HepG2 (cell line): ENCODE data around the gene TSEN54.

Source experiments
- PAX8 ChIP-seq: sonication (generic); formaldehyde crosslinking; IDR thresholded peaks from 2 replicates; pipeline ENCODE4 v1.8.0; 2022; ENCODE audit warnings: mild to moderate bottlenecking, missing genetic modification reagents, borderline replicate concordance
- ZBTB21 ChIP-seq: sonication (generic); formaldehyde crosslinking; IDR thresholded peaks from 2 replicates; pipeline ENCODE4 v1.4.0; 2020; ENCODE audit warnings: missing genetic modification reagents
- TF ChIP-seq, protein P1 (sequence below): IDR thresholded peaks from 2 replicates; pipeline ENCODE4 v1.6.1; 2016; ENCODE audit warnings: low read depth

DNA sequence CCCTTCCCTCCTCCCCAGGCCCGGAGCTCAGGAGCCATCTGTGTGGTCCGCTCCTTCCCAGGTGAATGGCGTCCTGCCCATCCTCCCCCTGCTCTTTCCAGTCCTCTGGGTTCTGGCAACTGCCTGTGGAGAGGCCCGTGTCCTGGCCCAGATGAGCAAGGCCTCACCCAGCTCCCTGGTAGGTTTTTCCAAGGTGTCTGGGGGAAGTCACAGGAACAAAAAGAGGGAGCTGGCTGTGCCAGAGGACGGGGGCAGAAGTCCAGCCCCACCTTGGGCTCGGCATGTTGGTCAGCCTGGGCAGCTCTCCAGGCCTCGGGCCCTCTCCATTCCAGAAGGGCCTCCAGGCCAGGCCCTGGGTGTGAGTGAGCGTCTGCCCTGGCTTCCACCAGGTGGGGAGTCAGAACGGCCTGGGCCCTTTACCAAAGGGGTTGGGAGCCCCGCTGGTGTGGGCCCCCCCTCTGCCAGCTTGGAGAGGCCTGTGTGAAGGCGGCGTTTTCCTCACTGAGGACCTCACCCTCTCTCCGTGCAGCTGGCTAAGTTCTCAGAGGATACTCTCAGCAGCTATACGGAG is 26.1 kb upstream of the TSEN54 start:
- TF ChIP-seq, protein P1, sequence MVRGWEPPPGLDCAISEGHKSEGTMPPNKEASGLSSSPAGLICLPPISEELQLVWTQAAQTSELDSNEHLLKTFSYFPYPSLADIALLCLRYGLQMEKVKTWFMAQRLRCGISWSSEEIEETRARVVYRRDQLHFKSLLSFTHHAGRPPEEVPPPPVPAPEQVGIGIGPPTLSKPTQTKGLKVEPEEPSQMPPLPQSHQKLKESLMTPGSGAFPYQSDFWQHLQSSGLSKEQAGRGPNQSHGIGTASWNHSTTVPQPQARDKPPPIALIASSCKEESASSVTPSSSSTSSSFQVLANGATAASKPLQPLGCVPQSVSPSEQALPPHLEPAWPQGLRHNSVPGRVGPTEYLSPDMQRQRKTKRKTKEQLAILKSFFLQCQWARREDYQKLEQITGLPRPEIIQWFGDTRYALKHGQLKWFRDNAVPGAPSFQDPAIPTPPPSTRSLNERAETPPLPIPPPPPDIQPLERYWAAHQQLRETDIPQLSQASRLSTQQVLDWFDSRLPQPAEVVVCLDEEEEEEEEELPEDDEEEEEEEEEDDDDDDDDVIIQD (CRISPR knock-in tag) = no peak
- TF ChIP-seq ZBTB21 (CRISPR knock-in tag) (no peak), PAX8 (CRISPR knock-in tag) (no peak)
